SK-MEL-5 (cell line): ENCODE data around the gene MLH1. TPM values are rescaled to one million over a fixed set of nuclear protein-coding genes. Genes with fewer than 3 reads are reported as not detected.
"Not testable (repeated sequence)": the region's sequence is repeated elsewhere in the genome, so short reads cannot be mapped to it uniquely, and the experiment has no call there.

ENCODE experiments used
- DNase-seq: peaks from one replicate; pipeline ENCODE4 v3.0.0-alpha.2; 2016; ENCODE audit warnings: low read depth, low spot score
- in situ Hi-C: cut with HindIII; loops from 2 replicates; pipeline ENCODE4 v1.10.0; 2016; ENCODE audit warnings: low sequenced_read_pairs, high pct_unique_total_duplicates, low pct_unique_long_range_greater_than_20kb
- total RNA-seq: library from RNA; depleted of rRNA; stranded (reverse); fragments of >200 nt; shearing (Covaris generic); gene quantifications from 2 replicates; pipeline ENCODE4 v1.2.3, GENCODE V29; 2014

Gene MLH1
- total RNA-seq, 1 experiment from 2014 or later: 71.9 TPM

GRCh38 chr3:37025561-37026335 lies 32.4 kb downstream of the MLH1 start:
- DNase-seq: no peak
- in situ Hi-C loops: no loop called here

DNA sequence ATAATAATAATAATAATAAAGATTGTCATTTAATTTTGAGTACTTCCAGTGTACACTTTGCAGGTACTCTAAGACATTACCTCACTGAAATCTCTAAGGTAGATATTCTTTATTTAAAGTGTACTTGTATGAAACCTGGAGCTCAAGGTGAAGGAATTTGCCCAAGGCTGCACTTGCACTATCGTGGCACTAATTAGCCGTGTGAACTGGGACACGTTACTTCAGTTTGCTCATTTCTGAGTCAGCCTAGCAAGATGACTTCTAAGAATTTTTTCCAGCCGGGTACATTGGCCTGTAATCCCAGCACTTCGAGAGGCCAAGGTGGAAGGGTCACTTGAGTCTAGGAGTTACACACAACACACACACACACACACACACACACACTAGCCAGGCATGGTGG lies 33.5 kb downstream of the MLH1 start:
- no peak for DNase-seq
- in situ Hi-C loops: no loop called here

GRCh38 chr3:37028329-37028728 lies 35.0 kb downstream of the MLH1 start:
- no peak for DNase-seq
- in situ Hi-C loops: no loop called here

DNA sequence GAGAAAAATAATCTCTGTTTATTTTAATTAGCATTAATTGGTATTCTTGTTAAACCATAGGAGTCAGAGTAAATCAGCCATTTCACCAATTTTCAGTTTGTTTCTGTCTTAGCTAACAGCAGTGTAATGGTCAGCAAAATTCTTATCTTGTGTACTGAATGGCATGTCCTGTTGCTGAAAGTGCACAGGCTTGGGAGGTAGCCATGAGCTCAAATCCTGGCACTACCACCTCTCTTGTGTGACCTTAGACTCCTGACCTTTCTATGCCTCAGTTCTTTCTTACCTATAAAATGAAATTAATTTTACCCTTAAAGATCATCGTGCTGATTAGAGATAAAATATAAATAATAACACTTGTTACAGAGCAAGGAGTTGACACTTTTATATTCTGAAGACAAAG lies 35.8 kb downstream of the MLH1 start:
- in situ Hi-C loops: no loop called here

GRCh38 chr3:37029516-37030163 lies 36.3 kb downstream of the MLH1 start:
- in situ Hi-C loops: no loop called here
- no peak for DNase-seq

More for the DNA sequence above, 35.8 kb downstream of the MLH1 start:
- DNase-seq: no peak

DNA sequence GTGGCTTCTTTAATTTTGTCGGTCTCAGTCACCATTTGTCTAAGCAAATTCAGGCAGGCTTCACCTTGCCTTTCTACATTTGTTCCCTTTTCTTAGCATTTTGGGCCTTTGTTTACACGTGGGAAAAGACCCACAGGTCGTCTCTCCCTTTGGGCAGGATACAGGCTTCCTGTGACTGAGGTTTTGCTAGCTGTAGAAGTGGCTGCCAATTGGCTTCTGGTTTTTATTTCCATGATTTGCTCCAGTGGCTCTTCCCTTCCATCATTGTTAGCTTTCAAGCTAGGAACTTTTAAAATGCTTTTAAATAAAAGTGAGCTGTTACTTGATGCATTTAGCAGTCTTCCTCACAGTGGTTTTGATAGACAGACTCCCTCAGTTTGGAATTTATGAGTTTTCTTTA lies 37.3 kb downstream of the MLH1 start:
- DNase-seq: no peak
- in situ Hi-C loops: no loop called here

GRCh38 chr3:37031096-37031682 lies 37.9 kb downstream of the MLH1 start:
- in situ Hi-C loops: no loop called here
- DNase-seq: no peak

DNA sequence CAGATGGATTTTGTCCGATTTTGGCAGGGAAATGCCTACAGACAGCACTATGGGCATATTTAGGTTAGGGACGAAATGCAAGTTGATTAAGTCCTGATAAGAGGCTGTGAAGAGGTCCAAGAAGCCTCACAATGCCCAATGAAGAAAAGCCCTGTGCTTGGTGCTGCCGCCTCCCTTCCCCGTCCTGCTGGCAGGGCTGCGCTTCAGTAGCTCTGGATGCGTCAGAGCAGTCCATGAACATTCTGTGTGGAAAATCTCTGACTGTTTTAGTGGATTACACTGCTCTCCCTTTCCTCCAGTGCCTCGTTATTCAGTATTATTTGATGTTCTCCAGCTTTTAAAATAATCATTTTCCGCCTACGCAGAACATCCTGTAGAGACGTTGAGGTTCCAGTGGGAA lies 39.6 kb downstream of the MLH1 start:
- in situ Hi-C loops: no loop called here
- DNase-seq: no peak

DNA sequence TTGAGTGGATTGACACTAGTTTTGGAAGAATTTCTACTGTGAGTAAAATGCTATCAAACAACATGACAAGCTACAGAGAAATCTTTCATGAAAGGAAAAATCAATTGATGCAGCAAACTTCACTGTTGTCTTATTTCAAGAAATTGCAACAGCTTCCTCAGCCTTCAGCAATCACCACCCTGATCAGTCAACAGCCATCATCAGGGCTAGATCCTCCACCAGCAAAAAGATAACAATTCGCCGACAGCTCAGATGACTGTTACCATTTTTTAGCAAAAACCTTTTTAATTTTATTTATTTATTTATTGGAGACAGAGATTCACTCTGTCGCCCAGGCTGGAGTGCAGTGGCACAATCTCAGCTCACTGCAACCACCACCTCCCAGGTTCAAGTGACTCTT lies 44.0 kb downstream of the MLH1 start:
- no peak for DNase-seq
- in situ Hi-C loops: no loop called here

DNA sequence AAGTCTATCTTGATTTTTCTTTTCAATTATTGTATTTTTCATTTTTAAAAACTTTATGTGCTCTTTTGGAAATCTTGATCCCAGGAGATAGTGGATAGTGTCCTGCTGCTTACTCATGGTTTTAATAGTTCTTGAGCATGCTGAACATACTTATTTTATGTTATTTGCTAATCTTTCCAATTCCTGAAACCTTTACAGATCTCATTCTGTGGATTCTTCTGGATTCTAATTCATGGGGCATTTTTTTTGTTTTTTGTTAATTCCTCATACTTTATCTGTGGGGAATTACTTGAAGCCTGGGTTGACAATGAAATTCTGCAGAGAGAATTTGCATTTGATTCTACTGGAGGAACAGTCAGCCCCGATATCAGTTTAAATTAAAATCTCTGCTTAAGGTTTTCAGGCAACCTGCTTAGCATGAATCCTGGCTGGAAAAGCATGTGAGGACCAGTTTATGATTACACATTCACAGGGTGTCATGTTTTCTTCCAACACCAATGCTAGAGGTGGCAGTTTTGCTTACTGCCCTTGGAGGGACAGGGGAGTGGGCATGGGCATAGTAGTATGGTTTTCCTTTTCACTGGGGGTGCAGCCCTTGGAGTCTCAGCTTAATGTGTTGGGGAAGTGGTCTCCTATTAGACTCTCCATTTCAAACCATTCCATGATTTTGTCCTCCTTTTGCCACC lies 46.0 kb downstream of the MLH1 start:
- no peak for DNase-seq
- in situ Hi-C loops: no loop called here

GRCh38 chr3:37040231-37040630 lies 46.9 kb downstream of the MLH1 start:
- in situ Hi-C loops: no loop called here
- no peak for DNase-seq

GRCh38 chr3:37041546-37042195 lies 48.4 kb downstream of the MLH1 start:
- no peak for DNase-seq
- in situ Hi-C loops: no loop called here

GRCh38 chr3:37042712-37043111 lies 49.4 kb downstream of the MLH1 start:
- DNase-seq, in situ Hi-C loops: not testable (repeated sequence)

- DNase-seq: no peak
- in situ Hi-C loops: no loop called here
These were observed 57.0 kb downstream of the MLH1 start for GRCh38 chr3:37050282-37050681.

DNA sequence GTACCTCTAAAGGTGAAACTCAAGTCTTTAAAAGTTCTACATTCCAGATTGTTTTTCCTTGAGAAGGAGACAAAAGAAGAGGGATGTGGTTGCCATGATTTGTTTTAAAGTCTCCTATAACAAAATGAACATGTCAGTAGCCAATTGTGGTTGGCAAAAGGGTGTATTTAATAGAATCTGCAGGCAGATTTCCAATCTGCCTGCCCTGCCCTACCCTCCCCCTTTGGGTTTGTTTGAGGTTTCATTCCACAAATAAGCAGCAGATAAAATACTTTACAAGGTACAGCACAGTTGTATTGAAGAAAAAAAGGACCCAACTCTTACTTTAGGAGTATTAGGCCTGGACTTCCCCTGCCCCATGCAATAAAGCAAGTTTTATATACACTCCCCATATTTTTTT lies 59.5 kb downstream of the MLH1 start:
- in situ Hi-C loops: no loop called here
- DNase-seq: no peak

- no peak for DNase-seq
- in situ Hi-C loops: no loop called here
These were observed 60.0 kb downstream of the MLH1 start for GRCh38 chr3:37053337-37053736.

- DNase-seq: no peak
- in situ Hi-C loops: no loop called here
These were observed 60.4 kb downstream of the MLH1 start for GRCh38 chr3:37053753-37054152.

DNA sequence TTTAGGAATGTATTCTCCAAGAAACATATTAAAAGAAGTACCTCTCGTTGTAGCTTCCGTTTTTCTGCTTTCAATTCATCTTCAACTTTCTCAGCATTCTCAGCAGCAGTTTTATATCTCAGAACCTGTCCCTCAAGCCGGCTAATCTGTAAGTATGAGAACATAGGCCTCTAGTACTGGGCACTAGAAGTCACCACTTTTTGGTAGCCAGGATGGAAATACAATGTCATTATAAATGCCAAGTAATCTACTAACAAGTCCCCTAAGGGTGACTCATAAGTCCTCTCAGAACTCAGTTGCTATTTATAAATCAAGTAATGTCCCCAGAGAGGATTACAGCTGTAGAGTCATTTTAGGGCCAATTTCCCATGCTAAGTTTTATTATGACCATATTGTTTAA lies 61.1 kb downstream of the MLH1 start:
- DNase-seq: no peak

More for the DNA sequence above, 61.1 kb downstream of the MLH1 start:
- in situ Hi-C loops: no loop called here
